OCI-LY1 (cell line): ENCODE data around the gene CD164.

Experiments
- H2AFZ ChIP-seq: fragments of 200-600 bp; sonication (generic), shearing (Covaris generic); 2 replicates; pipeline ENCODE4 v1.6.0; 2014; ENCODE audit warnings: antibody characterized with exemption, mild to moderate bottlenecking, low read length
- H3F3A ChIP-seq: fragments of 200-600 bp; sonication (generic), shearing (Covaris generic); 2 replicates; pipeline ENCODE4 v1.6.0; 2014; ENCODE audit warnings: mild to moderate bottlenecking, antibody characterized with exemption, low read length, moderate library complexity; ENCODE audit not compliant: insufficient read depth
- H3K27ac ChIP-seq: fragments of 200-600 bp; sonication (generic); 2 replicates; pipeline ENCODE4 v1.5.1; 2014; ENCODE audit warnings: low read length, mixed run types, mild to moderate bottlenecking, low read depth; ENCODE audit not compliant: poor library complexity, severe bottlenecking
- H3K27me3 ChIP-seq: fragments of 200-600 bp; sonication (generic); 2 replicates; pipeline ENCODE4 v1.6.0; 2014; ENCODE audit warnings: antibody characterized with exemption, mild to moderate bottlenecking, low read length, moderate library complexity; ENCODE audit not compliant: insufficient read depth
- H3K36me3 ChIP-seq: fragments of 200-600 bp; sonication (generic); 2 replicates; pipeline ENCODE4 v1.6.1; 2014; ENCODE audit warnings: mild to moderate bottlenecking, antibody characterized with exemption, low read length, moderate library complexity, mixed read lengths; ENCODE audit not compliant: insufficient read depth
- H3K4me1 ChIP-seq: fragments of 200-600 bp; sonication (generic); 2 replicates; pipeline ENCODE4 v1.5.1; 2014; ENCODE audit warnings: mild to moderate bottlenecking, low read length, moderate library complexity; ENCODE audit not compliant: insufficient read depth, severe bottlenecking
- H3K4me2 ChIP-seq: fragments of 200-600 bp; sonication (generic), shearing (Covaris generic); 2 replicates; pipeline ENCODE4 v1.6.1; 2014; ENCODE audit warnings: low read length
- H3K4me3 ChIP-seq: fragments of 200-600 bp; sonication (generic); 2 replicates; pipeline ENCODE4 v1.5.1; 2014; ENCODE audit warnings: low read length, low read depth, mild to moderate bottlenecking, mixed read lengths; ENCODE audit not compliant: poor library complexity, severe bottlenecking
- H3K79me2 ChIP-seq: fragments of 200-600 bp; shearing (Covaris generic); 2 replicates; pipeline ENCODE4 v1.6.1; 2016; ENCODE audit warnings: mixed run types, low read length, mixed read lengths; ENCODE audit not compliant: insufficient read depth
- H3K9ac ChIP-seq: fragments of 200-600 bp; sonication (generic), shearing (Covaris generic); 2 replicates; pipeline ENCODE4 v1.6.1; 2014; ENCODE audit warnings: mild to moderate bottlenecking, low read length, mixed read lengths
- H3K9me2 ChIP-seq: fragments of 200-600 bp; sonication (generic), shearing (Covaris generic); 2 replicates; pipeline ENCODE4 v1.6.1; 2014; ENCODE audit warnings: low read depth, mild to moderate bottlenecking, low read length, mixed read lengths
- H3K9me3 ChIP-seq: fragments of 200-600 bp; shearing (Covaris generic); 2 replicates; pipeline ENCODE4 v1.6.1; 2014; ENCODE audit warnings: low read length, mixed read lengths
- H4K20me1 ChIP-seq: fragments of 200-600 bp; sonication (generic), shearing (Covaris generic); 2 replicates; pipeline ENCODE4 v1.6.0; 2016; ENCODE audit warnings: mild to moderate bottlenecking, low read length; ENCODE audit not compliant: insufficient read depth
- EZH2 ChIP-seq: fragments of 200-600 bp; sonication (generic), shearing (Covaris generic); IDR thresholded peaks from 2 replicates; pipeline ENCODE4 v1.8.0; 2017; ENCODE audit warnings: borderline replicate concordance, mixed run types, mild to moderate bottlenecking, antibody characterized with exemption, low read length, moderate library complexity, mixed read lengths
- TF ChIP-seq, protein P1 (sequence below): fragments of 200-600 bp; sonication (generic), shearing (Covaris generic); IDR thresholded peaks from 2 replicates; pipeline ENCODE4 v1.5.1; 2017; ENCODE audit warnings: mild to moderate bottlenecking, antibody characterized with exemption, low read length, moderate library complexity, mixed read lengths

Gene CD164

DNA sequence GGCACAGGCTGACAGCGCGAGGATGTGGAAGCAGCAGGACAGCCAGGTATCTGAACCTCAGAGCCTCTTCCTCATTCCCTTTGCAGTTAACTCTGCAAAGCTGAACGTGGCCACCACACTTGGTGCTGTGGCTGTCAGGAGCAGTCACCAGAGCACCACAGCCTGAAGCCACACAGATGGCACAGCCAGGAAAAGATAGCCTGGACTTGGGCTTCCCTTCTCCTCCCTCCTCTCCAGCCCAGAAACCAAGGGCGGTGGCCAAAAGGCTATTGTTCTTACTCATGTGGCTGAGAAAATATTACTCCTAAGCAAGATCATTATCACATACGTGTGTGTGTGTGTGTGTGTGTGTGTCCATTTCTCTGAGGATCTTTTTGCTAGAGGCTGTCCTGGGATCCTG, 39.8 kb downstream of the CD164 start:
- Histone ChIP-seq H3K36me3 (no peaks in the 10 kb centered on the region), H4K20me1 (no peaks in the 10 kb centered on the region), H3K4me3 (no peak overlapping the region), H3K4me2 (no peak overlapping the region), H3K27me3 (no peaks in the 10 kb centered on the region), H3F3A (no peaks in the 10 kb centered on the region), H3K9me2 (no peaks in the 10 kb centered on the region), H2AFZ (no peak overlapping the region), H3K9me3 (no peaks in the 10 kb centered on the region), H3K79me2 (no peaks in the 10 kb centered on the region), H3K9ac (no peak overlapping the region), H3K4me1 (no peaks in the 10 kb centered on the region), H3K27ac (no peak overlapping the region)
- TF ChIP-seq EZH2, result no peak
- TF ChIP-seq, protein P1, sequence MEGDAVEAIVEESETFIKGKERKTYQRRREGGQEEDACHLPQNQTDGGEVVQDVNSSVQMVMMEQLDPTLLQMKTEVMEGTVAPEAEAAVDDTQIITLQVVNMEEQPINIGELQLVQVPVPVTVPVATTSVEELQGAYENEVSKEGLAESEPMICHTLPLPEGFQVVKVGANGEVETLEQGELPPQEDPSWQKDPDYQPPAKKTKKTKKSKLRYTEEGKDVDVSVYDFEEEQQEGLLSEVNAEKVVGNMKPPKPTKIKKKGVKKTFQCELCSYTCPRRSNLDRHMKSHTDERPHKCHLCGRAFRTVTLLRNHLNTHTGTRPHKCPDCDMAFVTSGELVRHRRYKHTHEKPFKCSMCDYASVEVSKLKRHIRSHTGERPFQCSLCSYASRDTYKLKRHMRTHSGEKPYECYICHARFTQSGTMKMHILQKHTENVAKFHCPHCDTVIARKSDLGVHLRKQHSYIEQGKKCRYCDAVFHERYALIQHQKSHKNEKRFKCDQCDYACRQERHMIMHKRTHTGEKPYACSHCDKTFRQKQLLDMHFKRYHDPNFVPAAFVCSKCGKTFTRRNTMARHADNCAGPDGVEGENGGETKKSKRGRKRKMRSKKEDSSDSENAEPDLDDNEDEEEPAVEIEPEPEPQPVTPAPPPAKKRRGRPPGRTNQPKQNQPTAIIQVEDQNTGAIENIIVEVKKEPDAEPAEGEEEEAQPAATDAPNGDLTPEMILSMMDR, result no peak

DNA sequence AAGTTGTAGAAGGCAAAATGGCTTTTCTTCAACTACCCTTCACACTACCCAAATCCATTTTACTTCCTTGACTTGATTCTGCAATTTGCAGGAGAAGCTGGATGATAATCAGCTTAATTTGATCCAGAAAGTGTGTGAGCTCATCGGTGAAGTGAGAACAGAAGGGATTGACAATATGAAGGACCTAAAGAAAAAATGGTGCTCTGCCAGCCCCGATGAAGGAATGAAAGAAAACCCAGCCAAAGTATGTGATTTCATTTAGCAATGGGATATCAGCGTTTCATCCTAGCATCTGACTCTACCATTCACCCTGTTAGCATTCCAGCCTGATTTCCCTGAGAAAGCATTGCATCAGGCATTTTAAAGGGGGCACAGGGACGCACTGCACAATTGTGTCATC, 41.5 kb downstream of the CD164 start:
- Histone ChIP-seq H3K9me2 (no peaks in the 10 kb centered on the region), H2AFZ (no peak overlapping the region), H3F3A (no peaks in the 10 kb centered on the region), H3K27me3 (no peaks in the 10 kb centered on the region), H3K4me2 (no peak overlapping the region), H3K4me3 (no peak overlapping the region), H4K20me1 (no peaks in the 10 kb centered on the region), H3K9me3 (no peaks in the 10 kb centered on the region), H3K79me2 (no peaks in the 10 kb centered on the region), H3K9ac (no peak overlapping the region), H3K4me1 (no peaks in the 10 kb centered on the region), H3K36me3 (no peaks in the 10 kb centered on the region), H3K27ac (no peak overlapping the region)
- TF ChIP-seq EZH2, result no peak
- TF ChIP-seq, protein P1, result no peak

DNA sequence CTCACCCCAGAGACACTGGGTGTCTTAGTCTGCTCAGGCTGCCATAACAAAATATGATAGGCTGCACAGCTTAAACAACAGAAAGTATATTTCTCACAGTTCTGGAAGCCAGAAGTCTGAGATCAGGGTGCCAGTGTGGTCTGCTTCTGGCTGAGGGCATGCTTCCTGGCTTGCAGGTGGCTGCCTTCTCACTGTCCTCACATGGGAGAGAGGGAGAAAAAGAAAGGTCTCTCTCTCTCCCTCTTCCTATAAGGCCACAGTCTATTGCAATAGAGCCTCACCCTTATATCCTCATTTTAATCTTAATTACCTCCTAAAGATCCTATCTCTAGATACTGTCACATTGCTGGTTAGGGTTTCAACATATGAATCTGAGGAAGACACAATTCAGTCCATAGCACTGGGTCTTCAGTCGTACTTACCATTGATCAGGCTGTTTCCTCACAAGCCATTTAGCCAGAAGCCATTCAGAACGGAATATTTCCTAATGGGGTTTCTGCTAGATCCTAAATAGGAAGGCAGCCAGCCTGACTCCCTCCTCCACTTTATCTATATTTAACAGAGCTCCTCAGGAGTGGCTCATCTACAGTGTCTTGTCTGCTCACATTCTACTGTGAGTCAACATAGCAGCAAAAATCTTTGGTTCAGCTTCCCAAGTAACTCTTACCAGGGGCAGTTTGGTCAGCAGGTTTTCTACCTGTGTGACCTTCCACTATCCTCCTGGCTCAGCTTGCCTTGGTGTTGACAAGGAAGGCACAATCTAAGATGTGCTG, 42.2 kb downstream of the CD164 start:
- H3K79me2 ChIP-seq, result no peaks in the 10 kb centered on the region
- H3K4me2 ChIP-seq, result no peak overlapping the region

More for the DNA sequence above, 42.2 kb downstream of the CD164 start:
- Histone ChIP-seq H3K27ac (no peak overlapping the region), H3K36me3 (no peaks in the 10 kb centered on the region), H3K27me3 (no peaks in the 10 kb centered on the region), H3K9me2 (no peaks in the 10 kb centered on the region), H4K20me1 (no peaks in the 10 kb centered on the region), H3K9ac (no peak overlapping the region), H3K4me3 (no peak overlapping the region), H2AFZ (no peak overlapping the region), H3K9me3 (no peaks in the 10 kb centered on the region), H3K4me1 (no peaks in the 10 kb centered on the region), H3F3A (no peaks in the 10 kb centered on the region)
- TF ChIP-seq, protein P1, result no peak
- no peak for TF ChIP-seq EZH2
